Anterior cingulate cortex (tissue), 58 donors: ENCODE measurements around the gene SPIRE1.
A peak's percentile ranks its signal among the peaks of the same experiment; 100 is the strongest.
"Not testable (repeated sequence)": the region's sequence is repeated elsewhere in the genome, so short reads cannot be mapped to it uniquely, and the experiment has no call there.

Experiments used
- DNase-seq, 58 donors: peaks; one replicate each; lab custom pipeline; 2025; lab: John Stamatoyannopoulos, UW

The SPIRE1 gene

DNA sequence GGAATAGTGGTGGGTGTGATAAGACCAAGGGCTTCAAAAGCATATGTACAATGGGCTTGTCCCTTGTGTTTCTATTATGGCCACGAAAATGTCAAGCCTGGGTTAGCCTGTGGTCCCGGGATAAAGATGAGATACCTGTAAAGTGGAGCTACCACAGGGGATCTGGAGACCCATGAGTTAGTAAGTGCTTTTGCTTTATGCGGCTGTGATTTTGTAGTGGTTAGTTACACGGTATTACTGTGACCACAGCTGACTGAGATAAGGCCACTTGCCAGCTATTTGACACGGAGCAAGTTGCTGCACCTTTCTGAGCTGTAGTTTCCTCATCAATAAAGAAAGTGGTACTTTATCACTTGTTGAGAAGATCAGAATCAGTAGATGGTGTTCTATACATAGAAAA is 150.9 kb downstream of the SPIRE1 start:
- no peak for DNase-seq

DNA sequence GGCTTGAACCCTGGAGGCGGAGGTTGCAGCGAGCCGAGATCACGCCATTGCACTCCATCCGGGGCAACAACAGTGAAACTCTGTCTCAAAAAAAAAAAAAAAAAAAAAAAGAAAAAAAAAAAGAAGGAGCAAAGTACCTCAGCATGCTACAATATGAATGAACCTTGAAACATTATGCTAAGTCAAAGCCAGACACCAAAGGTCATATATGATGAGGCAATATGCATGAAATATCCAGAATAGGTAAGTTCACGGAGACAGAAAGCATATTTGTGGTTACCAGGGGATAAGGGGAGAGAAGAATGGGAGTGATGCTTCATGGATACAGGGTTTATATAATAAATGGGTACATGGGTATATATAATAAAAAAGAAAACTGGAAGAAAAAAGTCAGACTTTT is 156.9 kb downstream of the SPIRE1 start:
- no peak for DNase-seq

DNA sequence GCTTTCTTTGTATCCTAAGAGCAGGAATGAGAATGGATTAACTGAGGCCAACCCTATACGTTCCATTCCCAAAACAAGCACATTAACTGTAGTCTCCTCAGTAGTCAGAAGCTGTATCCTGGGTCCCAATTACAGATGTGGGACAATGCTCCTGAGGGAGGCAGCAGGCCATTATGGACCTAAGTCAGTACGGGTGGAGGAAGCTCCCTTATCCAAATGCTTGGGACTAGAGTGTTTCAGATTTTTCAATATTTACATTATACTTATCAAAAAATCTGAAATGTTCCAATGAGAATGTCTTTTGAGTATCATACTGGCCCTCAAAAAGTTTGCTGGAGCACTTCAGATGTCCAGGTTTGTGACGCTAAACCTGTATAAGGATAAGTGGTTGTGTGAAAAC is 160.1 kb downstream of the SPIRE1 start:
- DNase-seq, result no peak

DNA sequence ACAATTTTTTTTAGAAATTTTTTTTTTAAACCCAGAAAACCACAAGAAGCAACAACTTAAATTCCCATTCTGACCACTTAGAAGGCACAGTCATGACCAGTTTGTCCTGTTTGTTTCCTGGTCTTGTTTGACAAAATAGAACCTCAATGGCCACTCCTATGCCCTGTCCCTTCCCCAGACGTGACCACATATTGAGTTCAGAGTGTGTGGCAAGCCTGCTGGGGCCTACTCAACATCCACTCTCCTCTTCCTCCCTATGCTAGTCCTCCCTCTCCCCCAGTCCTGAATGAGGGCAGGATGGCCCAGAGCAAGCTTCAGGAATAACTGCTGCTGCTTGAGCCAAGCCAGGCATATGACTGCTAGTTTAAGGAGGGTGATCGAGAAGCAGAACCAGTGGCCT is 160.6 kb downstream of the SPIRE1 start:
- DNase-seq, result no peak

DNA sequence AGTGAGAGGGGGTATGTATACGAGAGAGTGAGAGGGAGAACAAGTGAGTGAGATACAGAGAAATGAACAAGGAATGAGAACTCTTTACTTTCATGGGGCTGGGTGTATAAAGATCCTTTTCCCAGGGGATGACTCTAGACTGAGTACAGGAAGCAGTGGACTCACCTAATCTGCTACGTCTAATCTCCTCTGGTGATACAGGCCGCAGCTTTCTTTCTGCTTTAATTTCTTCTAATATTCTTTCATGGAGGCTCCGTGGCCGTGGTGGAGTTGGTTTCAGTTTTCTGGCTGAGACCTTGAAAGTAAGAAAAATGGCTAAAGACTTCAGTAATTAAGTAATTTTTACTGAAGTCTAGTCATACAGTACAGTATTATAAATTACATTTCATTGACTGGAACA is 165.0 kb downstream of the SPIRE1 start:
- no peak for DNase-seq

DNA sequence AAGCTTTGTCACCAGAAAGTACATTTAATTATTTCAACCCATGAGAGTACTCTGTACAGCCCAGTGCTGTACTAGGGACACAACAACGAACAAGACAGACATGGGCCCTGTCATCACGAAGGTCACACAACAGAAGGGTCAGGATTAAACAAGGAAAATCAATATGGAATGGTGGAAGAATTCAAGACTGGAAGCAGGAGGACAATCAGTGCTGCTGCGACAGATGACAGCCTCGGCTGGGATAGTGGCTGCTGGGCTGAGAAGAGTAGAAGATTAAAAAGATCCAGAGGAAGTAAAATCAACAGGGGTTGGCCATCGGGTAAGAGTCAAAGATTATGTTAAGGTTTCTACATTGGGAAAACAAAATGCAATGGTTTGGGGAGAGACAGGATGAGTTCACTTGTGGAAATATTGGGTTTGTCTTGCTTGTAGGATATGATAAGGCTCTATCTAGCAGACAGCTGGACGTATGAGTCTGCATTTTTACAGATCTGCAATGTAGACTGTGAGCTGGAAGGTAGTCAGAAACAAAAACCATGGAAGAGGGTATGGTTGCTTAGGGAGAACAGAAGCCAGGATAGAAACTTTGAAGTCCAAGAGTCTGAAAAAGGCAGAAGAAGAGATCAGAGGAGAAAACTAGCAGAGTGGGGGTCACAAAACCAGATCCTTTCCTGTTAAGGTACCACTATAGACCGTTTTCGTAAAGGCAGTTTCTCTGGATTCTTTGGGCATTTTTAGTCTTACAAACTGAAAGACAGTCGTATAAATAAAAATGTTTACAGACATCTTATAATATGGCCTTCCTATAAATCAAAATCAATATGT is 166.1 kb downstream of the SPIRE1 start:
- DNase-seq, result no peak

DNA sequence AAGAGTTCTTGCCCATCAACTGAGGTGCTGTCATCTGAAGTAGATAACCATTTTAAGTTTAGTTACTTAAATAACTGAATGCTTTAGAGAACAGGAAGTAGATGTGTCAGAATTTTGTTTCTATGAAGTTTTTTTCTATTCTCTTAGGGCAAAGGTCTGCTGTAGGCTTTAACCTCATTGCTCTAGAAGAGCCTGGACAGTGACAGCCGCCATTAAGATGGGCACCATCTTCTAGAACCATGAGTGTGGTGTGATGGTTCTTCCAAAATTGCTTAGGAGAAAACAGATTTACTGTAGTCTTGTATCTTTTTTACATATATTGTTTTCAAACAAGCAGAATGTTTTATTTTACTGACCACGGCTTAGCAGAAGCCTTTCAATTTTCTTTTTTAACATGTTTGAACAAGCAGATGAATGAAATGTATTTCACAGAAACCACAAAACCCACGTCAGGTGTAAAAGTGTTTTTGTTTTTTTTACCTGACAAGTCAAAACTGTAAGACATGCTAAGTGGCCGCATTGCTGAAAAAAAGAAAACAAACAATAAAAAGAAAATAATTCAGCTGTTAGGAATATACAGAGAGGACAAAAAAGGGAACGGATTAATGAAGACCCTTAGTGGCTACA is 172.3 kb downstream of the SPIRE1 start:
- no peak for DNase-seq

GRCh38 chr18:12481915-12482314 is 176.0 kb downstream of the SPIRE1 start:
- DNase-seq, result not testable (repeated sequence)

DNA sequence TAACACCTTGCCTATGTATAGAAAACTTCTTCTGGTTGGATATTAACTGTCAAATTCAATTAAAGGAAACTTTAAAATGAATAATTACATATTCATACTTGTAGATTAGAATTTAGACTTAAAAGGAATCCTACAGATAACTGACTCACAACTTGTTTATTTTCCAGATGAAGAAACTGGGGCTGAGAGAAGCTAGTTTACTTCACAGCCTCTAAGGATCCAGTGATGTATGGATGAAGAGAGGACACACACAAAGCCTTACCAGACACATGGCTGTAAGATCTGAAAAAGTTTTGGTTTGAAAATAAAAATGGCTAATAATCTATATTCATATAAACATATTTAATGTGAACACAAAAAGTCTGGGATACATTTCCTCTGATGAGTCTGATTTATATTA is 177.9 kb downstream of the SPIRE1 start:
- no peak for DNase-seq

DNA sequence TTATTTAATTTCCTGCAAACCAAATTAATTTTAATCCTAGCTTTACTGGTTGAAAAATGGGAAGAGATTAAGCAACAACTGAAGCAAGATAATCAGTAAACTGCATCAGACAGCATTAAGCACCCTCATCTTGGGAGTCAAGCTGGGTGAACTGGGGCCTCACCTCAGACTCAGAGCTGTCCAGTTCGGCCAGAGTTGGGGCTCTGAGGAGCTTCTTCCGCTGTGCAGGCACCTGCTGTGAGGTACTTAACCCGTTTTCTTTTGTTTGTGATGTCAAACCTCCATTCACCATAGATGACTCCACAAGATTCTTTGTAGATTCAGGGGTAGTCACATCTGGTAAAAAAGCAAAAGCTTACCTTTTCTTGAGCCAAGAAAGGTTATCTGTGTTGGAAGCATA is 178.4 kb downstream of the SPIRE1 start:
- DNase-seq, result no peak

DNA sequence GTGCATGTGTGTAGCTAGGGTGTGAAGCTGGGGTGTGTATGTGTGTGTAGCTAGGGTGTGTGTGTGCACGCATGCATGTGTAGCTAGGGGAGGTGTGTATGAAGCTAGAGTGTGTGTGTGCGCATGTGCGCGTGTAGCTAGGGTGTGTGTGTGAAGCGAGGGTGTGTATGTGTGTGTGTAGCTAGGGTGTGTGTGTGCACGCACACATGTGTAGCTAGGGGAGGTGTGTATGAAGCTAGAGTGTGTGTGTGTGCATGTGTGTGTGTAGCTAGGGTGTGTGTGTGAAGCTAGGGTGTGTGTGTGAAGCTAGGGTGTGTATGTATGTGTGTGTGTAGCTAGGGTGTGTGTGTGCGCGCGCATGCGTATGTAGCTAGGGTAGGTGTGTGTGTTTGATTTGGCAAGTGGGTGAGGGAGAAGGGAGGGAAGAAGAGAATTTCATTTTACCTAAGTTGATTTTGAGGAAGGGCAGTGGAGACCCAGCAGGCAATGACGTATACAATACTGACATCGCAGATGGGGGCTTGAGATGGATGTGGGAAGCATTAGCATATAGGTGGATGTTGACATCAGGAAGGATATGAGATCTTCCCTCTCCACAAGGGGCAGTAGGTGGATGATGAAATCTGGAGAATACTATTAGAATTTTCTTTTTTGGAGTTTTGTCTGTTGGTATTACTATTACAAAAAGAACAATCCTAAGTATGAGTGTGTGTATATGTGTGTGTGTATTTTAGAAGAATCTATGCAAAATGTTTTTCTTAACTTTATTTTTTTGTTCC is 179.4 kb downstream of the SPIRE1 start:
- DNase-seq, result no peak

- no peak for DNase-seq
Observed at GRCh38 chr18:12477606-12478005, 180.3 kb downstream of the SPIRE1 start.

- no peak for DNase-seq
Observed at GRCh38 chr18:12476955-12477354, 181.0 kb downstream of the SPIRE1 start.

- DNase-seq, result no peak
Observed at GRCh38 chr18:12474876-12475275, 183.0 kb downstream of the SPIRE1 start.

- no peak for DNase-seq
Observed at GRCh38 chr18:12474146-12474545, 183.8 kb downstream of the SPIRE1 start.

GRCh38 chr18:12470382-12471075 is 187.4 kb downstream of the SPIRE1 start:
- peak in 5 of 58 donors; percentile 10 to 29 (median 14) for DNase-seq

DNA sequence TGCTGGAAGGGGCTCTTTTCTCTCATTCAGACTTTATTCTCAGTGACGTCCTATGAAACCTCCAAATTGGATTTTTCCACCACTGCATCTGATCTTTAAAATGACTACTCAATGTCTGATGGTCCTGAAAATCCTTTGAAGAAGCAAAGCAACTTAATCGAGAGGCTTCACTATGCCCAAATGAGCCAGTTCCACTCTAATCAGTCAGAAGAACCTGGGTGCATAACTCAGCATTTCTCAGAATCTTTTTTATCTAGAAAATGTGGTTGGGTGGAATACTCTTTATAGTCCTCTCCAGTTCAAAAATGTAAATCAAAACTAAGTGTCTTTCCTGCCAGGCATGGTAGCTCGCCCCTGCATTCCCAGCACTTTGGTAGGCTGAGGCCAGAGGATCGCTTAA is 189.5 kb downstream of the SPIRE1 start:
- DNase-seq, result no peak

DNA sequence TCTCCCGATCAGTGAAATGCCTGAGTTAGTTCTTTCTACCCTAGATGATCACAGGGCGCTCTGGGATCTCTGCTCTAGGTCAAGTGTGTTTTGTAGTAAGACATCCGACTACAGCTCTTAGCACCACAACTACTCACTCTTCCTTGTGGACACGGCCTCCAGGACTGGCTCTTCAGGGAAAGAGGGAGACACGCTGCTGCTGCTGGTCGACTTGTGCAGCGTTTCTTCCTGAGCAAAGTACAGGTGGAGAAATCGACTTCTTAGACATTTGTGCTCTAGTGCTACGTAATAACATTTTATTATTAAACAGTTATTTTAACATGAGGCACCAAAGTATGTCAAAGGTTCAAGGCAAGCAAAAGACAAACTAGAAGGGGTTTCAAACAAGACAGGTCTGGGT is 193.2 kb downstream of the SPIRE1 start:
- DNase-seq, result no peak

- no peak for DNase-seq
Observed at GRCh38 chr18:12463191-12463590, 194.7 kb downstream of the SPIRE1 start.

DNA sequence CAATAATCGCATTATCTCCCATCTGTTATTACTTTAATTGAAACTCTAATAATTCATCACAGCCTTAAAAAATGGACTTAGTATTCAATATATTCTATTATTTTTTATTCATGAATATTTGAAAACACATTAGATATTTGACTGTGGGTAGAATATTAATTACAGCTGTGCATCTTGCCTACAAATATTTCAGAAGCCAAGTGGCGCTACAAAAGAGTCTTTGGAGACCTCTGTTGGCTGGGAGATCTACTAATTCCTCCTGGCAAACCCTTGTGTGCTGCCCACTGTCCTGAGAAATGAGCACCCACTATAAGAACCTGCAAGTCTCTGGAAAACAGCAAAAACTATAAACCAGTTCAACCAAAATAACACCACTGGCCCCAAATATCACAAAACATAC is 195.7 kb downstream of the SPIRE1 start:
- DNase-seq, result peak in 3 of 58 donors; percentile 8 to 32 (median 10)

GRCh38 chr18:12461326-12461725 is 196.6 kb downstream of the SPIRE1 start:
- DNase-seq, result no peak
